SK-N-MC (cell line): ENCODE results near the gene DLG2.

ENCODE experiments used
- EZH2 ChIP-seq: fragments of 200-600 bp; sonication (generic); IDR thresholded peaks from one replicate; pipeline ENCODE4 v1.6.1; 2017; ENCODE audit warnings: antibody characterized with exemption
- FOXP2 ChIP-seq: optimal IDR thresholded peaks from 2 replicates; pipeline ENCODE3; 2011; ENCODE audit warnings: mild to moderate bottlenecking, moderate library complexity; ENCODE audit not compliant: insufficient read depth; ENCODE audit errors: extremely low read length, control extremely low read depth
- POLR2AphosphoS5 ChIP-seq: IDR thresholded peaks from 2 replicates; pipeline ENCODE4 v1.6.1; 2012; ENCODE audit warnings: mild to moderate bottlenecking, low read depth, low read length, borderline replicate concordance

GRCh38 chr11:84465040-84465439 is 1162.1 kb downstream of the DLG2 start:
- TF ChIP-seq EZH2 (no peak), POLR2AphosphoS5 (no peak), FOXP2 (no peak)
